ENCODE measurements around the gene EML6. TPM values are rescaled to one million over a fixed set of nuclear protein-coding genes. Genes with fewer than 3 reads are reported as not detected.

EML6 gene
- total and polyA plus RNA-seq, 2 experiments from 2014 or later = 2.7 to 6.2 TPM

- no peaks in the 10 kb centered on the region for H3K36me3 ChIP-seq (ENCODE audit: insufficient read depth)
- H2AFZ ChIP-seq = no peak overlapping the region
- Mint-ChIP-seq H3K27me3 (ENCODE audit: insufficient read depth, low read depth, poor library complexity) (no peaks in the 10 kb centered on the region), H3K9me3 (no peaks in the 10 kb centered on the region), H3K4me3 (no peak overlapping the region), H3K36me3 (ENCODE audit: low read depth) (no peaks in the 10 kb centered on the region), H3K27ac (no peak overlapping the region), H3K4me1 (no peaks in the 10 kb centered on the region)
- no peaks in the 10 kb centered on the region for H3F3A ChIP-seq (replicated peaks; ENCODE audit: low read depth)
- no peak overlapping the region for H3K27ac ChIP-seq (ENCODE audit: low read depth)
- DNase-seq (ENCODE audit: low spot score) (no peak), ATAC-seq (no peak)
- no peak overlapping the region for H3K4me3 ChIP-seq
- H3K4me2 ChIP-seq = no peak overlapping the region
- H3K27me3 ChIP-seq (ENCODE audit: insufficient read depth) = no peaks in the 10 kb centered on the region
- TF ChIP-seq STAT1 (IDR thresholded peaks at IDR 0.05; ENCODE audit: unreplicated experiment) = no peak
- no peak for TF ChIP-seq ZNF114 (CRISPR knock-in tag; IDR thresholded peaks at IDR 0.05)
- TF ChIP-seq ZNF331 (CRISPR knock-in tag; IDR thresholded peaks at IDR 0.05; ENCODE audit: low read depth) = no peak
- TF ChIP-seq REST (IDR thresholded peaks at IDR 0.05; ENCODE audit: unreplicated experiment) = no peak
- no peak for TF ChIP-seq ETS1 (IDR thresholded peaks at IDR 0.05)
- TF ChIP-seq EZH2phosphoT487 (IDR thresholded peaks at IDR 0.05; ENCODE audit: unreplicated experiment) = no peak
- no peak for TF ChIP-seq EZH2 (IDR thresholded peaks at IDR 0.05; ENCODE audit: low read depth, unreplicated experiment)
- no peak for TF ChIP-seq NANOG (IDR thresholded peaks at IDR 0.05; ENCODE audit: borderline replicate concordance)
- TF ChIP-seq POLR2AphosphoS5 (IDR thresholded peaks at IDR 0.05; ENCODE audit: low read depth) = no peak
- TF ChIP-seq JUNB (IDR thresholded peaks at IDR 0.05; ENCODE audit: unreplicated experiment) = no peak
- TF ChIP-seq CREB1 (CRISPR knock-in tag; IDR thresholded peaks at IDR 0.05; ENCODE audit: low read depth) = no peak
- TF ChIP-seq ZNF462 (CRISPR knock-in tag; IDR thresholded peaks at IDR 0.05) = no peak
- no peak for TF ChIP-seq CTCF (conservative IDR thresholded peaks at IDR 0.05; ENCODE audit: low read depth in 2 of 2)
- no peaks in the 10 kb centered on the region for H3K4me1 ChIP-seq (ENCODE audit: insufficient read depth)
- H3K9me2 ChIP-seq (ENCODE audit: insufficient read depth) = no peaks in the 10 kb centered on the region
- H3K79me2 ChIP-seq (replicated peaks; ENCODE audit: insufficient read depth) = no peaks in the 10 kb centered on the region
- no peaks in the 10 kb centered on the region for H4K20me1 ChIP-seq (replicated peaks; ENCODE audit: insufficient read depth)
Measured at GRCh38 chr2:54831480-54831879, 108.0 kb downstream of the EML6 start.

Data from GM23338 (cell line).